Astrocyte of the spinal cord (primary cell): ENCODE data around the gene MTA3.

ENCODE experiments used
- DNase-seq: peaks from one replicate; pipeline ENCODE4 v3.0.0; 2011; ENCODE audit warnings: low read depth, low spot score
- H3K4me3 ChIP-seq: 2 replicates; pipeline ENCODE4 v1.5.1; 2011; ENCODE audit warnings: low read depth, mild to moderate bottlenecking, low read length, moderate library complexity
- in situ Hi-C: cut with HindIII; loops from 2 replicates; pipeline ENCODE4 v1.10.0; 2017; ENCODE audit warnings: low sequenced_read_pairs
- TF ChIP-seq, protein P1 (sequence below): IDR thresholded peaks from 2 replicates; pipeline ENCODE4 v1.5.1; 2012; ENCODE audit warnings: low read depth, mild to moderate bottlenecking, low read length, inconsistent platforms

Gene MTA3

DNA sequence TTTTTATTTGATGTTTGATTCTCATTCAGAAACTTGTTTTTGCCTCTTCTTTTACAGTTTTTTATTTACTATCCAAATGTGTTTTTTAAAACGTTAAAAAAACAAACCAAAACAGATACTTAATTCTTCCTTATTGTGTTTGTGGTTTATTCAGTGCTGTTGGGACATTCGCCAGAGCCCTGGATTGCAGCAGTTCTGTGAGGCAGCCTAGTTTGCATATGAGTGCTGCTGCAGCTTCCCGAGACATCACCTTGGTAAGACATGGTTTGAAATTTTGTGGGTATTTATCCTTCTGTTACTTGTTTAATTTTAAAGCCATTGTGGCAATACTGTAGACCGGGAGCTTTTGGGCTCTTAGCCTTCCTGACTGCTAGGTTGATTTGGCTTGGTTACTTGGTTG, 91.2 kb downstream of the MTA3 start:
- in situ Hi-C loops = no loop called here
- TF ChIP-seq, protein P1, sequence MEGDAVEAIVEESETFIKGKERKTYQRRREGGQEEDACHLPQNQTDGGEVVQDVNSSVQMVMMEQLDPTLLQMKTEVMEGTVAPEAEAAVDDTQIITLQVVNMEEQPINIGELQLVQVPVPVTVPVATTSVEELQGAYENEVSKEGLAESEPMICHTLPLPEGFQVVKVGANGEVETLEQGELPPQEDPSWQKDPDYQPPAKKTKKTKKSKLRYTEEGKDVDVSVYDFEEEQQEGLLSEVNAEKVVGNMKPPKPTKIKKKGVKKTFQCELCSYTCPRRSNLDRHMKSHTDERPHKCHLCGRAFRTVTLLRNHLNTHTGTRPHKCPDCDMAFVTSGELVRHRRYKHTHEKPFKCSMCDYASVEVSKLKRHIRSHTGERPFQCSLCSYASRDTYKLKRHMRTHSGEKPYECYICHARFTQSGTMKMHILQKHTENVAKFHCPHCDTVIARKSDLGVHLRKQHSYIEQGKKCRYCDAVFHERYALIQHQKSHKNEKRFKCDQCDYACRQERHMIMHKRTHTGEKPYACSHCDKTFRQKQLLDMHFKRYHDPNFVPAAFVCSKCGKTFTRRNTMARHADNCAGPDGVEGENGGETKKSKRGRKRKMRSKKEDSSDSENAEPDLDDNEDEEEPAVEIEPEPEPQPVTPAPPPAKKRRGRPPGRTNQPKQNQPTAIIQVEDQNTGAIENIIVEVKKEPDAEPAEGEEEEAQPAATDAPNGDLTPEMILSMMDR = no peak
- DNase-seq = peak; percentile 17
- H3K4me3 ChIP-seq = no peak overlapping the region

DNA sequence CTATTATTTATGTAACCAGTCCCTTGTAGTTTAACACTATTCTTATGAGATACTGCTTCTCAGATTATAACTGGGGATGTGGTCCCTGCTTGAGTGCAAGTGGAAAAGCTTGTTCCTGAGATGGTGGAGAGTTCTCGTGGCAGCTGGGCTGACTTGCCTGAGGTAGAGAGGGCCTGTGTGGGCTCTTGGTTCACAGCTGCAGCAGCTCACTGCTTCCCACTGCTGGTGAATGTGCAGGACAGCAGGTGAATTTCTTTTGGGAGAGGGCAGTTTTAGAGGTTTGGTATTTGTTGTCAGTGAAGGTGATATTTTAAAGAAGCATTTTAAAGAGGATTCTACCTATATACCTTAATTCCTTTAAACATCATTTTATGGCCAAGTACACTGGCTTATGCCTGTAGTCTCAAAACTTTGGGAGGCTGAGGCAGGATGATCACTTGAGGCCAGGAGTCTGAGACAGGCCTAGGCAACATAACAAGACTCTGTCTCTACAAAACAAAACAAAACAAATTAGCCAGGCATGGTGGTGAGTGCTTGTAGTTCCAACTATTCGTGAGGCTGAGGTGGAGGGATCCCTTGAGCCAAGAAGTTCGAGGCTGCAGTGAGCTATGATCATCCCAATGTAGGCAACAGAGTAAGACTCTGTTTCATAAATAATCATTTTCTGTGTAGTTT, 94.8 kb downstream of the MTA3 start:
- DNase-seq = peak; percentile 77
- no peak overlapping the region for H3K4me3 ChIP-seq
- TF ChIP-seq, protein P1 = peak; percentile 100
- in situ Hi-C loops = no loop called here

DNA sequence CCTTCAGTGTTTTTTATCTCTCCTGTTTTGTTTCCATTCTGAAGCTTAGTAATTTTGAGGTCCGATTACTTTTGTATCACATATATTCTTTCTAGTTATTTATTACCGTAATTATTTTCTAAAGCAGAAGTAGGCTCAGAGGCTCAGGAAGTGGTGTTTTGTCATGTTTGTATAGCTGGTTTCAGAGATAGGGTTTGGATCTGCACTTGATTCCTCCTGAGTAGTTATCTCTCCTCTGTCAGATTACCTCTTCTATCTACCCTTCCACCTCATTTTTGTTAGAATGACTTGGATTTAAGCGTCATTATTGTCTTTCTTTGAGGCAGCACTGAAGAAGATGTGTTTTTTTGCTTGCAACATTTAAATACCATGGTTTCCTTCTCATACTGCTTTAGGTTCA, 95.4 kb downstream of the MTA3 start:
- H3K4me3 ChIP-seq = no peak overlapping the region
- DNase-seq = no peak
- TF ChIP-seq, protein P1 = no peak
- in situ Hi-C loops = no loop called here

DNA sequence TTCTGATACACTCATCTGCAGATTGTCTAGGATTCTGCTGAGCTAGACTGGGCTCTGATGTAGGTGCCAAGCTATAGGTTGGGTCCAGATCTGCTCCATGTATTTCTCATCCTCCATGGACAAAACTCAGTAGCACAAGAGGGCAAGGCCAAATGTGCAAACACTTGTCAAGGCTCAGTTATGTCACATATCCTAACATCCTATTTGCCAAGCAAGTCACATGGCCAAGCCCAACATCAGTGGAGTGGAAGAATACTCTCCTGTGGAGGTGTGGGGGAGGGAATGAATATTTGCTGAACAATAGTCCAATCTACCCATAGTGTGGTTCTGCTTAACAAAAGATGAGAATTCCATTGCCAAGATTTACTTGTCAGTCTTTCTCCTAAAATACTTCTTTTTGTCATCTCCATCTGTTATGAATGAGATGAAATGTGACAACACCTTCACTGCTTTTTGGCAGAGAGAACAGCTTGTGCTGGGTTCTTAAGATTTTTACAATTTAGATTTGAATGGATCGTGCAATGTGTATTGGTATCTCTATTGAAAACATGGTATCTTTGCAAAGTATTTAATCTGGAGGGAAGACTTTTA, 105.7 kb downstream of the MTA3 start:
- DNase-seq = no peak
- TF ChIP-seq, protein P1 = no peak
- no peak overlapping the region for H3K4me3 ChIP-seq
- in situ Hi-C loops = no loop called here

DNA sequence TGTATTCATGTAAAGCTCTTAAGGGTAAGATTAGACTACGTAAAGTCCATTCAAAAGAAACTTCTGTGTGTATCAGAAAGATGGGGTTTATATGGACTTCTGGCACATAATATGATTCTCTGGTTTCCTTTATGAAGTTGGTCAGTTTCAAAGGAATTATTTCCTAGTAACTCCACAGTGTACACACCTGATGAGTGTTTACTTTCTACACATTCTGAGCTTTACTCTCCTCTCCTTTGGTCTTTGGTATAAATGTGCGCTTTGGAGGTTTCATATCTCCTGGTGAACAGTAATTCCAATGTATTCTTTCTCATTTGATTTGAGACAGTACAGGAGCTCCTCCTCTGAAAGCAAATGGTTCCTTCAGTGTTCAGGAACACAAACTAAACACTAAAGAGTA, 107.4 kb downstream of the MTA3 start:
- H3K4me3 ChIP-seq = no peak overlapping the region
- TF ChIP-seq, protein P1 = no peak
- DNase-seq = no peak
- in situ Hi-C loops = no loop called here

DNA sequence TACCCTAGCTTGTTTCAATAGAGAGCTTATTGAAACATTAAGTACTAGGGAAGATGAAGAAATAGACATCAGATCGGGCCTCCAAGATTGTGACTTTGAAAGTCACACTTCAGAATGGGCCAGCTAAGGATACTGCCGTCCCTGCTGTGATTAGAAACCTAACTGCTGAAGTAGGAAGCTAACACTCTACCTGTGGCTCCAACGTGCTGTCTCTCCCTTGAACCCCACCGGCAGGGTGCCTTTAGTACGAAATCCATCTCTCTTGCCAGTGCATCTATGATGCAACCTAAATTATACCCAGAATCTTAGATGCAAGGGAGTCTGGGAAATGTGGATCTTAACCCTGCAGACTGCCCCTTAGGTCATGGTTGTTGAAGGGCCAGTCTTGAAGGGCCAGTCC, 116.9 kb downstream of the MTA3 start:
- no peak overlapping the region for H3K4me3 ChIP-seq
- DNase-seq = no peak
- in situ Hi-C loops = no loop called here
- TF ChIP-seq, protein P1 = no peak
